ENCODE data around the gene SLC16A10.
"Not testable (repeated sequence)": the region's sequence is repeated elsewhere in the genome, so short reads cannot be mapped to it uniquely, and the experiment has no call there.

SLC16A10 gene

DNA sequence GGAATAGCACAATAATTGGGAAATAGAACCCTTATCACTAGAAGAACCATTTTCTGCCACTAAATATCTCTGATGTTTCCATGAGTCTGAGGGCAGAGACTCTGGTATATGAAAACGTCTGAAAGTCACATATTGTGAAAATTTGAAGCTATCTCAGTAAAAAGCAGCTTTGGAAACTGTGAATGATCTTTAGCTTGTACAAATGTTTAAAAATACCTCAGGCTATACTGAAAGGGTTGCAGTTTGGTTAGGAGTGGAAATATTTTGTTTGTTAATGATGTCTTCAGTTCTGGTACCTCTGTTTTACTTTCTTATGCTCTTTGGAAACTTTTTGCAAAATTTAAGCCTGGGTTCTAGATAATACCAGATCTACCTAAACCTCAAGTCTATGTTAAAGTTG, 135.0 kb downstream of the SLC16A10 start:
- no peak for DNase-seq

DNA sequence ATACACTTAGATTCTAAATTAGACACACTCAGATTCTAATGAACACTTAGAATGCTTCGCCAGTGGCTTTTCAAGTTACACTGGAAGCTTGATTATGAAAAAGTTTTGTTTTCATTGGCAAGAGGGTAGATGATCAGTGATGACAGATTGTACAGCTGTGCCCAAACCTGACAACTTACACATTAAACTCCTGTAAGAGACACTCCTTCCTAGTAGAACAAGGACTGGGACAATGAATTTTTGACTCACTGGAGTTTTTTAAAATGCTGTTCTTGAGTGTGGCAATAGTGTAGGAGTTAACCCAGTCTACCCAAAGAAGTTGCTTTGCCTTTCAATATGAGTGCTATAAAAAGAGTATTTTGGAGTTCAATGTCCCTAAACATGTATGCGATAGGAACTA, 140.8 kb downstream of the SLC16A10 start:
- DNase-seq: no peak

- DNase-seq: no peak
Observed at GRCh38 chr6:111230351-111231089, 143.2 kb downstream of the SLC16A10 start.

GRCh38 chr6:111231090-111231459, 143.8 kb downstream of the SLC16A10 start:
- no peak for DNase-seq

- DNase-seq: no peak
Observed at GRCh38 chr6:111237852-111238251, 150.5 kb downstream of the SLC16A10 start.

DNA sequence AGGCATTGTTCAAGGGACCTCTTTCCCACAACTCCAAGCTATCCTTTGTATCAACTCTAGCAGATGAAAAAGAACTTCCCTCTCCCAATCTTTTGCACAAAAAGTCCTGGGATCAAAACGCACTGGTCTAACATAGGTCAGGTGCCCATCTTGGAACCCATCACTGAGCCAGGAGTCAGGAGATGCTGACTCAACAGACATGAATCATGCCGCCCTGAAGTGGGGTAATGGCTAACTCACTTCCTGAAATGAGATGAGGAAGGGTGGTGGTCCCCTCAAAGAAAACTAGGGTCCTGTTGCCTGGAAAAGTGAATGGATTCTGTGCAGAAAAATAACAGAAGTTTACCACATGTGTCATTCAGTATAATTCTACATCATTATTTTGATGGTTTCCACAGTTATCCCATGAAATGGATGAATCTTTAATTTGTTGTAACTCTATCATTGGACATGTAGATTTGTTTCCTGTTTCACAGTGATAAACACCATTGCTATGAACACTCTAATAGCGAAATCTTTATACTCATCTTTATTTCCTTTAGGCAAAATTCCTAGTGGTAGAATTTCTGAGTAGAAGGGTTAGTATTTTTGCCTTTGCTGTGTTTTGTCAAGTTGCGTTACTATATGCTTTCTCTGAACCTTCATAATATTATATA, 151.3 kb downstream of the SLC16A10 start:
- no peak for DNase-seq

- DNase-seq: no peak
Observed at GRCh38 chr6:111239461-111239860, 152.2 kb downstream of the SLC16A10 start.

DNA sequence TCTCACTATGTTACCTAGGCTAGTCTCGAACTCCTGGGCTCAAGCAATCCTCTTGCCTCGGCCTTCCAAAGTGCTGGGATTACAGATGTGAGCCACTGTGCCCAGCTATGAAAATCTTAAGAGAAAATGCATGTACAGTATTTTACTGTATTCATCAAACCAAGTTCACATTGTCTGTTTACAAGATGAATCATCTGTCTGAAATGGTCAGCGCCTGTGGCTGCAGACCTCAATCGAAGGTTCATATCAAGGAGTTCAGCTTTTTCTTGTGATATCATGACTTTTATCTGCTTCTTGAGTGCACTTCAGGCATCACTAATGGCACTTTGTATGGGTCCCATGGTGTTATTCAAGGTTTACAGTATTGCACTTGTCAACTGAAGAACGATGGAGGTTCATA, 155.1 kb downstream of the SLC16A10 start:
- no peak for DNase-seq

- no peak for DNase-seq
Observed at GRCh38 chr6:111243095-111243494, 155.8 kb downstream of the SLC16A10 start.

GRCh38 chr6:111248789-111249188, 161.5 kb downstream of the SLC16A10 start:
- DNase-seq: no peak

DNA sequence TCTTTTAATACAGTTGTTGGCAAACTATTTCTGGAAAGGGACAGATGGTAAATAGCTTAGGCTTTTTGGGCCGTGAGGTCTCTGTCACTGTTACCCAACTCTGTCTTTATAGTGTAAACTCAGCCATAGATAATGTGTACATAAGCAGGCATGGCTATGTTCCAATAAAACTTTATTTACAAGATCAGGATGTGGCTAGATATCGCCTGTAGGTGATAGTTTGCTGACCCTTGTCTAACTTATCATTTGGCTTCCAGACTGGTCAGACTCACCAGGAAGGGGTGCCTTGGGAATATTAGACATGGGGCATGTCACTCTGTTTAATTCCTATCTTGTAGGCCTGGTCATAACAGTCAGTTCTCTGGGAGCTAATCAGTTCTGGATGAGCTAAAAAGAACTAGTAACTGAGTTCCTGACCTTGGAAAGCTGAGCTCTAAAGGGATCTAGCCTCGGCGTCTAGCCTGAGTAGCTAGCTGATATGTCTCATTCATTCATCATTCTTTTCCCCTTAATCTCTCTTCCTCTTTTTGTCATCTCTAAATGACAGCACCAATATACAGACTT, 163.6 kb downstream of the SLC16A10 start:
- no peak for DNase-seq

- no peak for DNase-seq
Observed at GRCh38 chr6:111252726-111253125, 165.4 kb downstream of the SLC16A10 start.

DNA sequence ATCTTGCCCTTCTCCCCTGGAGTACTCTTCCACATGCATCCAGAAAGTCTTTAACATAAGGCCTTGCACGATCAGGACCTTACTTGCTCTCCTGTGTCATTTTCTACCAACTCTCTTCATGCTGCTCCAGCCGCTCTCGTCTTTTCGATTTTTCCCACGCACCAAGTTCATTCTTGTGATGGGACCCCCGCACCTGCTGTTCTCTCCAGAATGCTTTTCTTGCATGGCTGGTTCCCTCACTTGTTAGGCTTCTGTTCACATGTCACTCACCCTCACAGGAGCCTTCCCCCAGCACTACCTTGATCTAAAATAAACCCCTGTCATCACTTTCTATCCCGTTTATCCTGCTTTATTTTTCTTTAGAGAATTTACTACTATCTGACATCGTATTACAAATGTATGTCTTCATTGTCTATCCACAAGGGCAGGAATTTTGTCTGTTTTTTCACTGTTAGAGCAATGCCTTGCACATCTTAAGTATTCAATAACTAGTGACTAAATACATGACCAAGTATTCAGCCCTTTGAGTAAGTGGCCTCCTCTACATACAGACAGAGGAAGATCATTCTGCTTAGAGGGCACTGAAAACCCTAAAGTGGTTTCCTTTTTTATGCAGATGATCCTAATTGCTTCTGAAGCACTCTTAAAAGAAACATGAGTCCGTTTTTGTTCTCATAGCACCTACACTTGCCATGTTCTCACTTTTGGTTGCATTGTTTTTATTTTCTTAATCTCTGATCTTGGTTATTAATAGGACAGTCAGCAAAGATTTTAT, 166.9 kb downstream of the SLC16A10 start:
- DNase-seq: no peak

- no peak for DNase-seq
Observed at GRCh38 chr6:111254779-111255166, 167.5 kb downstream of the SLC16A10 start.

DNA sequence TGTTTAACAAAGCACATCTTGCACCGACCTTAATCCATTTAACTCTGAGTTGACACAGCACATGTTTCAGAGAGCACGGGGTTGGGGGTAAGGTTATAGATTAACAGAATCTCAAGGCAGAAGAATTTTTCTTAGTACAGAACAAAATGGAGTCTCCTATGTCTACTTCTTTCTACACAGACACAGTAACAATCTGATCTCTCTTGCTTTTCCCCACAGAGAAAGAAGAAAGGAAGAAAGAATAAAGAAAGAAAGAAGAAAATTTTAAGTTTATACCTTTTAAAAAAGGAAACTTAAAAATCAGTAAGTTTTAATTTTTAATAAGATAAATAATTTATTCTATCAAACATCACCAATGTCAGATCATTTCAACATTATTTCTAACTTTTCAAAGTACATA, 168.5 kb downstream of the SLC16A10 start:
- not testable (repeated sequence) for DNase-seq

DNA sequence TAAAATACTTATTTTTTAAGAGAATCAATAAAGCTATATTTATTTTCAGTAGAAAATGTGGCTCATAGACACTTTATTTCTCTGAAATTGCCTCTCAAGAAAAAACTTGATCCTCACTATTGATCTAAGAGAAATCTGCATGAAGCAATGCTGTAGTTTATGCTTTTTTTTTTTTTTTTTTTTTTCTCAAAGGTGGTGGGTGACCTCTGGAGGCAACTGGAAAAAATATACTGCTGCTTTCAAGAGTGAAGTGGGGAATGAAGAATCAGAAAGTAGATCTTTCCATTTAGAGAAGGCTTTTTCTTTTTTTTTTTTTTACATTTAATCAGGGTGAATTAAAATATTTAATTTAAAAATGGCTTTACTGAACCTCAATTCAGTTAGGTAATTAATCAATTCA, 169.3 kb downstream of the SLC16A10 start:
- no peak for DNase-seq

GRCh38 chr6:111258010-111258409, 170.7 kb downstream of the SLC16A10 start:
- no peak for DNase-seq

DNA sequence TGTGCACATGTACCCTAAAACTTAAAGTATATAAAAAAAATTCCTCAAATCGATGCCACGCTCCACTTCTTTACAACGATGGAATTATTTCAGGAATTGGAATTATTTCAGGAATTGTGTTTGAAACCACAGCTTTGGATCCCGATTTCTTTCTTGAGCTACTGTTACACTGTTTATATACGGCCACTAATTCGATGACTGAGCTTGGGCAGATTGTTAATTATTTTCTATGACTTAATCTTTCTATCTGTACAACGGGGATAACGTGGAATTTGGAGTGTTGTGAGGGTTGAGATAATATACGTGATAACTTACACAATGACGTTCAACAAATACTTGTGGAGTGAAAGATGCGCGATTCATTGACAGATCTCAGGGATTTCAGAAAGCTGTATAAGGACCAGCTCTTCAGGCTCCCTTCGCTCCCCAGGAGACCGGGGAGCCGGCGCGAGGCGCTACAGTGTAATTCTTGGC, 171.3 kb downstream of the SLC16A10 start:
- no peak for DNase-seq

- DNase-seq: peak; percentile 97
Observed at GRCh38 chr6:111259089-111259831, 172.0 kb downstream of the SLC16A10 start.

- DNase-seq: no peak
Observed at GRCh38 chr6:111260570-111261298, 173.4 kb downstream of the SLC16A10 start.

GRCh38 chr6:111263837-111264236, 176.5 kb downstream of the SLC16A10 start:
- no peak for DNase-seq

GRCh38 chr6:111265842-111266241, 178.5 kb downstream of the SLC16A10 start:
- no peak for DNase-seq

Measured in NCI-H1436 treated with DMSO at 0.1 percent for 48 hours (cell line).